NCI-H2107 treated with DMSO at 0.1 percent for 48 hours (cell line): ENCODE measurements around the gene FAM53B.

Experiments used
- DNase-seq: peaks from one replicate; lab custom pipeline; 2025; ENCODE audit not compliant: unreplicated experiment; lab: John Stamatoyannopoulos, UW

The FAM53B gene

DNA sequence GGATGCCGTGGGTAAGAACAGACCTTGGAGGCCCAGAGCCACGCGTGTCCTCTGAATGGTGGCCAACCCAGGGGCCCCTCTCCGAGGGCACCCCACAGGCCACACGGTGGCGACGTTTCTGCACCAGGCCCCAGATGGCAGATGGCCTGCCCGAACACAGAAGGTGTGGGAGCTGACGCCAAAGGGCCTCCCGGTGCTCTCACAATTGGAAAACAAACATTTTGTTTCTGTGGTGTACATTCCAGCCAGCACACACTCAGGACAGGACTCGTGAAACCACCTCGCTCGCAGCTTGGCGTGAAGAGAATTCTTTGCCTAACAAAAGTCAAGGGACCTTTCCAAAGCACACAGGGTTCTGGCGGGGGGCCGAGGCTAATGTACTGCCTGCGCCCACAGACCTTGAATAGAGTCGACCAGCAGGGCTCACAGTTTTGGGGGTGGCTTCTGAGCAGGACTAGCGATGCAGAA, 112.1 kb downstream of the FAM53B start:
- DNase-seq: peak; percentile 34

GRCh38 chr10:124630551-124630950, 113.6 kb downstream of the FAM53B start:
- no peak for DNase-seq

DNA sequence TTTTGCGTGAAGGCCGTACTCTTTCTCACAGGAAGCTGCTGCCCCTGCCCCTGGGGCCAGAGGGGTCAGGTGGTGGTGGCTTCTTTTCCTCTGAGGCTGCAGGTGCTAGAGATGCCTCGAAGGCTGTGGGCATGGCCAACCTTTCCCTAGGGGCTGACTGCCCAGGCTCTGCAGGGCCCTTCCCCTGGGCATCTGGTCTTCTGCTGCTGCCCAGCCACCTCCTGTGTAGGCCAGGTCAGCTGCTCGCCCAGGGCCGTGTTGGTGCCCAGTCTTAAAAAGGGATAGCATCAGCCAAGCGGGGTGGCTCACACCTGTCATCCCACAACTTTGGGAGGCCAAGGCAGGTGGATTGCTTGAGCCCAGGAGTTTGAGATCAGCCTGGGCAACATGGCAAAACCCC, 114.3 kb downstream of the FAM53B start:
- DNase-seq: no peak

GRCh38 chr10:124629415-124629814, 114.8 kb downstream of the FAM53B start:
- no peak for DNase-seq

- DNase-seq: no peak
Measured at GRCh38 chr10:124628676-124629021, 115.5 kb downstream of the FAM53B start.

DNA sequence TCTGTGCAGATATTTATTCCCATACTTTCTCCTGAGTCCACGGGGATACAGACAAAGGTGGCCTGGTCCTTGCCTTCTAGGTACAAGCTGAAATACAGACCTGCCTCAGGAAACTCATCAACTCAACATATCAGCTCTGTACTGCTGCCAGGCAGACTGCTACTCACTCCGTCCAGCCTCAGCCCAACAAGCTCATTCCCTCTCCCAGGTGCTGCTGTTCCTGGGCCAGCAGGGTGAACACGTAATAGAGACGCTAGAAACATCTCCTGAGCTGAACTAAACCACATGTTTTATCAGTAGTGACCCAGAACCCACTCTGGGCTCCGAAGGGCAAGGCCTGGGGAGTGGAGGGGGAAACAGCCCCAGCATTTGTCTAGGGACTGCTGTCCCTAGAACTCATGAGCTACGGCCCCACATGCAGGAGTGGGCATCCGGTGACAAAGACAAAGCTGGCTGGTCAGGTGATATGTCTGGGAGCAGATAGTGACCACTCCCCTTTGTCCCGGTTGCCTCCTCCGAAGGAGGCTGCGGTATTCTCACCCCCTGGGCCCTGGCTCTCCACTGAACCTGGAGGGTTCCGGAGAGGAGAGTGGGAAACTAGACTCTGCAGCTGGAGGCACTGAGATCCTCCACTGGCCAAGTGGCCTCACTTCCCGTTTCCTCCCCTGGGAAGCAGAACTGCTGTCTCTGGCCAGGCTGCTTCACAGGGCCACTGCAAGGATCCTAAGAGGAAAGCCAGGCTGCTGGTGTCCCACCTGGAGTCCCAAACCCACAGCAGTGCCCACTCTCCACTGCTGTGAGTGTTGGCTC, 116.1 kb downstream of the FAM53B start:
- no peak for DNase-seq

DNA sequence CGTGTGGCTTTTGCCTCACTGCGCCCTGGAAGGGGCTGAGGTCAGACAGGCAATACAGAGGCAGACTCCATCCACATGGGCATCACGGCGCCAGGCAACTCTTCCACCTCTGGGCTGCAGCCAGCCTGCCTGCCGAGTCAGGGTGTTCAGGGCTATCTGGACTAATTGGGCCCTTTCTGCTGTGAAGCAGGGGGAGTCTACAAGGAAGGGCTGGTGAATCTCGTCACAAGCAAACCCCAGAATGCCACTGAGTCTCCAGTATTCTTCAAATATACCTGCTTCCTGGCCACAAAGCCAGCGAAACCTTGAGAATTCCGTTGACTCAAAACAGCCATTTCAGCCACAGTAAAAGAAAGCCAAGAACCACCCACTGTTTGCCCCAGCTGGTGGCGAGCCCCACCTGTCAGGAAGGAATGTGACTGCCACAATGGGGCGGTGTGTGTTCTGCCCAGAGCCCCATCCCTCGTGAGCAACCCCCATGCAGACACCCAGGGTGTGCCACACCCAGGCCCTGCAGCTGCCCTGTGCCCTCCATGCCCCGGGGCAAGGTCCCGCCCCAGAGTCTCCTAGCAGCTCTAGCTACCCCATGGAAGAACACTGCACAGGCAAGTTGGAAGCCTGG, 117.3 kb downstream of the FAM53B start:
- peak; percentile 47 for DNase-seq

GRCh38 chr10:124625831-124626238, 118.3 kb downstream of the FAM53B start:
- DNase-seq: no peak

- peak; percentile 52 for DNase-seq
Measured at GRCh38 chr10:124624895-124625294, 119.3 kb downstream of the FAM53B start.

DNA sequence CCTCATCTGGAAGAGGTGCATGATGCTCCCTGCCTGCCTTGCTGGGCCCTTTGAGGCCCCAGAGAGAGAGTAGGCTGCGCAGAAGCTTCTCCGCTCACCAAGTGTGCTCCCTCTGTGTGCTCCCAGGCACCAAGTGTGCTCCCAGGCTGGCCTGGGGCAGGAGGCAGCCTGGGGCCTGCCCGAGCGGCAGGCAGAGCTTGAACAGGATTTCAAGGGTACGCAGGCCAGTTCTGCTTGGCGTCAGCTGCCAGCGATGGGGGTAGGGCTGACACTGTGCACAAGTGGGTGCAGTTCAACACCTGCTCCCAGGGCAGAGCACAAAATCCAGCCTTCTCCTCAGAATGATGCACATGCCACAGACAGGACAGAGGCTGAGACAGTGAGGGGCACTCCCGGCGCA, 119.7 kb downstream of the FAM53B start:
- peak; percentile 33 for DNase-seq

DNA sequence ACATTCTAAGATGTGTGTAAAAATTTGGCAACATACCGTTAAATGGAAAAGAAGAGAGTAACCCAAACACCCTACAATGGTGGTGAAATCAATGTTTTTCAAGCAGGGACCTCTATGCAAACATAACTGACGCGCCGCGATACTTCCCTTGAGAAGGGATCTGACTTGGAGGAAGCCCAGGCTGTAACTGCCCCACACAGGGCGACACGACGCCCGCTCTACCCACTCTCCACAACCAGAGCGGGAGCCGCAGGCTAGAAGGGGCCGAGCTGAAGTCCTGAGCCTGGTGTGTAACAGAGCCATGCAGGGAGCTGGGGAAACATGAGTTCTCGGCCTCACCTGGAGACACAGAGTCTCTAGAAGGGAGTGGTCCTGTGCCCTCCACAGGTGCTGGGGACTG, 120.2 kb downstream of the FAM53B start:
- no peak for DNase-seq

DNA sequence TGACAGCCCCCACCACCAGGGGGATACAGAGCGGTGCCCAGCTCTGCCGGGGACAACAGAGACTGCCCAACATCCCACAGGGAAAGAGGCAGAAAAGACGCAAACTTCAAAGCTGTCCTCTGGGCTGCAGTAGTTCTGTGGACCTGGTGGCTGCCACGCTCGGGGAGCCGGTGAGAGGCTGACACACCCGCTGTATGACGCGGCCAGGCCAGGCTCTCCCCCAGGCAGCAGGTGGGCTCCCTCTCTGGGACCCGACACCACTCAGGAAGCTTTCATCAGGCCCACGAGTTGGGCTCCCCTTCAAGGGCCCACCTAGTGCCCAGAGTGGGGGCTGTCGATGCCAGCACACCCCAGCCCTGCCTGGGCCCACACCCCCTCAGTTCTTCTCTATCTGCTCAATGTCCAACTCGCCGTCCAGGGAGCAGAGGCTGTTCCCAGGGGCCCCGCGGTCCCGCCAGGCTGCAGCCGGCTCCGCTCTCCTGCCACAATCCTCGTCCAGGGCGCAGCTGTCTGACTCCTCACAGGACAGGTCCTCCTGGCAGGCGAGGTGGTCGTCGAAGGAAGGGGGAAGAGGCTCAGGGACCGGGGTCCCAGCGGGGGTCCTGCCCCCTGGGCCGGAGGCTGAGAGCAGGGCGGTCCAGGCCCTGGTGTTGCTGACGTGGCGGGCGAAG, 121.2 kb downstream of the FAM53B start:
- DNase-seq: no peak

DNA sequence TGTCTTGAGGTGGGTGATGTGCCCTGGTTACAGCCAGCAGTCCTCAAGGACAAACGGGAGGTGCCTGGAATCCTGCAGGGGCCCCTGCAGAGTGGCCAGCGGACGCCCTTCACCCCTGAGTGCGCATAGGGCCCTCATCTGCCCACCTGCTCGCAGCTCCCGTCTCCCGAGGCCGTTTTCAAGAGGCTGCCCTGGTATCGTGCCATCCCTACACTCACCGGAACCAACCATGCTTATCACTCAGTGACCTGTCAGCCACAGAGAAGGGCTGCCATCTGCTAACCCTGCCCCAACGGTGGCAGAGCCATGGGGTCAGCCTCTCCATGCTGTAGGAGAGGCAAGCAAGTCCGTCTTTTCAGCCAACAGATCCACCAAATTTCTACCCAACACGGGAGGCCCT, 122.0 kb downstream of the FAM53B start:
- DNase-seq: no peak

GRCh38 chr10:124621637-124622036, 122.5 kb downstream of the FAM53B start:
- peak; percentile 27 for DNase-seq

- no peak for DNase-seq
Measured at GRCh38 chr10:124619802-124620490, 124.2 kb downstream of the FAM53B start.

DNA sequence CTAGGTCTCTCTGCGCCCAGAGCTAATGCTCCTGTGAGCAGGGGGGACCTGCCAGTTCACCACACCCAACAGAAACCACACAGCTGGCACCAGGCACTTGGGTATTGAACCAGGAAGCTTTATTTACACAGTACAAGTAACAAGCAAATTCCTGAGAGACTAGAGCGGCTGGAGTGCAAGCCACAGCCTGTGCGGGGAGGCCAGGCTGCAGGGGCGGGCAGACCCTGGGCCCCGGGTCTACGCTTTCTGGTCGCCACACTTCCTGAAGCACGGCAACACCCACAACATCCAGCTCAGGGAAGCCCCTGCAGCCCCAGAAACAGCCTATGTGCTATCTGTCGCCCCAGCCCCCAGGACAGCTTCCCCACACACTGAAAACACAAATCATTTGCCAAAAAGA, 125.0 kb downstream of the FAM53B start:
- DNase-seq: peak; percentile 13

DNA sequence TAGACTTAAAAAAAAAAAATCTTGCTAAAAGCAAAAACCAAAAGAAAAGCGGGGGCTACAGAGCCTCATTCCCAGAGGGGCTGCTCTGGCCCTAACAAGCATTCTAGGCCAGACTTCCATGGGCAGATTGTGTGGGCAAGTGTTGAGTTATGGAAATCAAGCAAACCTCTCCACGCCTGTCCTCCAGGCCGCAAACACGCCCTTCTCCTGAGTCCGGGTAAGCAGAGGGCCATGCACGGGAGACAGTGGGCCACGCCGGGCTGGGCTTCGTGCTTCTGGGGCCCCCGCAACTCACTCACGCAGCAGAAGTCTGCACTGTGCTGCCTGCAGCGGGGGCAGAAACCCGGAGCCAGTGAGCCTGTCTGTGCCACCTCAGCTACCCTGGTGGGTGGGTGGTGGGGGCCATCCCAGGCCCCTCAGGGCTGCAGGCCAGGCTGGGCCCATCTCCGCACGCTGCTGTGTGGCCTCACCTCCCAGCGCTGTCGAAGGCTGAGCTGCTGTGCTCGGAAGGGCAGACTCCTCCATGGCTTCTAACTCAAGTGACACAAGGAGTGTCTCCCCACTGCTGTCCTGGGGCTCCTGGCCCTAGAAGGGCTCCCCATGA, 125.6 kb downstream of the FAM53B start:
- DNase-seq: no peak

DNA sequence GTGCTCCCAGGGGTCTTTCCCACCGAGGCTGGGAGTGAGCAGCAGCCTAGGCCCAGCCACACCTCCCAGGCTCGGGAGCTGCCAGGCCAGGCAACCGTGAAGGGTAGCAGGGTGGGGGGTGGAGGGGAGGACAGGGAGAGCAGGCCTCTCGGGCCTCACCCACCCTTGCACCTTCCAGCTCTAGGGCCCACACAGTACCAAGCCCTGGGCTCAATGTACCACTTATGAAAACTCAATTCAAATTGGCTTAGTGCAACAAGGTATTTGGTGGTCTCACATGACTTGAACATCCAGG, 127.4 kb downstream of the FAM53B start:
- DNase-seq: no peak

GRCh38 chr10:124616040-124616835, 127.9 kb downstream of the FAM53B start:
- DNase-seq: no peak

- DNase-seq: no peak
Measured at GRCh38 chr10:124615259-124615658, 128.9 kb downstream of the FAM53B start.
